Suppressor macrophage (primary cell): ENCODE measurements around the gene ERCC1.
"Not testable (repeated sequence)": the region's sequence is repeated elsewhere in the genome, so short reads cannot be mapped to it uniquely, and the experiment has no call there.

Experiments
- DNase-seq, 4 experiments: peaks; one replicate each; pipeline ENCODE4 v3.0.0-alpha.2; 2020 to 2022

Gene ERCC1

GRCh38 chr19:45455707-45456499 is 32.2 kb upstream of the ERCC1 start:
- DNase-seq, result peak; percentile 96 to 99 (median 96)

- no peak for DNase-seq
These were observed 28.2 kb upstream of the ERCC1 start for GRCh38 chr19:45451850-45452387.

GRCh38 chr19:45451131-45451849 is 27.6 kb upstream of the ERCC1 start:
- peak in 1 of 4 experiments; percentile 42 for DNase-seq

GRCh38 chr19:45450012-45450333 is 26.3 kb upstream of the ERCC1 start:
- DNase-seq, result no peak

- DNase-seq, result no peak
These were observed 25.2 kb upstream of the ERCC1 start for GRCh38 chr19:45448887-45449299.

- DNase-seq, result no peak
These were observed 24.7 kb upstream of the ERCC1 start for GRCh38 chr19:45448425-45448756.

GRCh38 chr19:45446944-45447343 is 23.2 kb upstream of the ERCC1 start:
- no peak for DNase-seq

- peak in 3 of 4 experiments; percentile 49 to 60 (median 55) for DNase-seq
These were observed 22.6 kb upstream of the ERCC1 start for GRCh38 chr19:45446295-45446694.

GRCh38 chr19:45445139-45445538 is 21.4 kb upstream of the ERCC1 start:
- DNase-seq, result no peak

- peak; percentile 91 to 96 (median 92) for DNase-seq
These were observed 20.8 kb upstream of the ERCC1 start for GRCh38 chr19:45444318-45445041.

- peak; percentile 93 to 97 (median 96) for DNase-seq
These were observed 20.0 kb upstream of the ERCC1 start for GRCh38 chr19:45443462-45444317.

GRCh38 chr19:45442778-45443461 is 19.2 kb upstream of the ERCC1 start:
- DNase-seq, result peak; percentile 93 to 99 (median 94)

- DNase-seq, result no peak
These were observed 18.7 kb upstream of the ERCC1 start for GRCh38 chr19:45442408-45442777.

GRCh38 chr19:45440873-45441654 is 17.3 kb upstream of the ERCC1 start:
- DNase-seq, result peak in 3 of 4 experiments; percentile 18 to 41 (median 35)

- DNase-seq, result no peak
These were observed 16.5 kb upstream of the ERCC1 start for GRCh38 chr19:45440259-45440638.

- DNase-seq, result peak; percentile 81 to 90 (median 86)
These were observed 16.0 kb upstream of the ERCC1 start for GRCh38 chr19:45439569-45440258.

GRCh38 chr19:45439190-45439568 is 15.5 kb upstream of the ERCC1 start:
- DNase-seq, result peak; percentile 43 to 75 (median 72)

GRCh38 chr19:45437328-45437727 is 13.6 kb upstream of the ERCC1 start:
- no peak for DNase-seq

- DNase-seq, result not testable (repeated sequence)
These were observed 8.8 kb upstream of the ERCC1 start for GRCh38 chr19:45432543-45432942.

GRCh38 chr19:45431008-45431407 is 7.3 kb upstream of the ERCC1 start:
- peak; percentile 55 to 78 (median 72) for DNase-seq
